Bronchial epithelial cell (primary cell): Measurements from ENCODE around the gene PWWP2B. TPM values are rescaled to one million over a fixed set of nuclear protein-coding genes. Genes with fewer than 3 reads are reported as not detected.
A peak's percentile ranks its signal among the peaks of the same experiment; 100 is the strongest.

Source experiments
- DNase-seq: peaks from one replicate; pipeline ENCODE4 v3.0.0-alpha.2; 2010; ENCODE audit warnings: low read depth
- FAIRE-seq: peaks from 2 replicates; lab custom pipeline; 2011; peaks lifted over from hg19 to GRCh38; lab: Jason Lieb, UNC
- H3K27me3 ChIP-seq: 2 replicates; pipeline ENCODE4 v1.5.1; 2011; ENCODE audit warnings: low read length; ENCODE audit not compliant: control insufficient read depth, insufficient read depth
- H3K36me3 ChIP-seq: 2 replicates; pipeline ENCODE4 v1.5.1; 2011; ENCODE audit warnings: low read length; ENCODE audit not compliant: control insufficient read depth, insufficient read depth
- H3K4me3 ChIP-seq: 2 replicates; pipeline ENCODE4 v1.5.1; 2011; ENCODE audit warnings: mild to moderate bottlenecking, low read depth, low read length, control low read depth
- total RNA-seq: library from RNA; depleted of rRNA; stranded (reverse); fragments of >200 nt; gene quantifications from 2 replicates; pipeline ENCODE4 v1.2.1, GENCODE V29; 2014
- TF ChIP-seq, protein P1 (sequence below): IDR thresholded peaks from 2 replicates; pipeline ENCODE4 v1.5.1; 2011; ENCODE audit warnings: mild to moderate bottlenecking, moderate library complexity, low read length, control low read depth, inconsistent platforms; ENCODE audit not compliant: insufficient read depth, severe bottlenecking

Gene PWWP2B
- total RNA-seq, 1 donor from 2014 or later = 40.0 TPM

DNA sequence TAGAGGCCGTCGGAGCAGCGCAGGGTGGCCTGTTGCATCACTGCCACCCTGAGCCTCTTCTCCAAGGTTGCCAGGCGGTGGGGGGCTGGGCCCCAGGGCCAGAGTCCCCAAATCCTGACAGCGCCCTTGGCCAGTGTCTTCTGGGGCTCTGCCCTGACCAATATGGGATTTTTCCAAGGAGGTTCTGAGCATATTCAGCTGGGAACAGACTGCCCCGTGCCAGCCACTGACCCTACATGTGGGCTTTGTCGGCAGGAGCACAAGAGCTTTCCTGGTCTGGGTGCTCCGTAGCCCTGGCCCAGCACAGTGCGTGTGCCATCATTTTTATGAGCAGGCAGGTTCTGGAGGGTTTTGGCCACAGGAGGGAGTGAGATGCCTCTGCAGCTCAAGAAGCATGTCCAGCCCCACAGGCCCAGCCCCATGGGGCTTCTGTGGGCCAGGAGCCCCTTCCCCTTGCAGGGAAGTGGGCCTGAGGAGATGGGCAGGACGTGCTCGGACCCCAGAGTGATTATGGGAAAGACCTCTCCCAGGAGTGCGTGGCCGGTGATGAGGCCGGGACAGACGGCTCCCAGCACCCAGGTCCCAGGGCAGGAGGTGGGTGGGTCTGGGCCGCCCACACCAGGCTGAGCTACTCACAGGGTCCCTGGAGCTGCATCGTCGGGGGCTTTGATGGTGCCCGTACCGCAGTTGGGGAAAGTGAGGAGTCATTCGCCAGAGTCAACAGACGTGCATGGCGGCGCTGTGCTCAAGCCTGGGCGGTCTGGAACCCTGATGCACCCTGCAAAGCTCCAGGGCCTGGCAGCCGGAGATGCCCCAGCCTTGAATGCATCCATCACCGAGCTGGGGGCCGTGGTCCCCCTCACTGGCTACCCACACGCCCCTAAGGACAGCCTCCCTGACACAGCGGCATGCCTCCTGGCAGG is 66.6 kb downstream of the PWWP2B start:
- FAIRE-seq = no peak
- H3K4me3 ChIP-seq = no peak overlapping the region
- no peaks in the 10 kb centered on the region for H3K27me3 ChIP-seq
- H3K36me3 ChIP-seq = no peaks in the 10 kb centered on the region
- TF ChIP-seq, protein P1, sequence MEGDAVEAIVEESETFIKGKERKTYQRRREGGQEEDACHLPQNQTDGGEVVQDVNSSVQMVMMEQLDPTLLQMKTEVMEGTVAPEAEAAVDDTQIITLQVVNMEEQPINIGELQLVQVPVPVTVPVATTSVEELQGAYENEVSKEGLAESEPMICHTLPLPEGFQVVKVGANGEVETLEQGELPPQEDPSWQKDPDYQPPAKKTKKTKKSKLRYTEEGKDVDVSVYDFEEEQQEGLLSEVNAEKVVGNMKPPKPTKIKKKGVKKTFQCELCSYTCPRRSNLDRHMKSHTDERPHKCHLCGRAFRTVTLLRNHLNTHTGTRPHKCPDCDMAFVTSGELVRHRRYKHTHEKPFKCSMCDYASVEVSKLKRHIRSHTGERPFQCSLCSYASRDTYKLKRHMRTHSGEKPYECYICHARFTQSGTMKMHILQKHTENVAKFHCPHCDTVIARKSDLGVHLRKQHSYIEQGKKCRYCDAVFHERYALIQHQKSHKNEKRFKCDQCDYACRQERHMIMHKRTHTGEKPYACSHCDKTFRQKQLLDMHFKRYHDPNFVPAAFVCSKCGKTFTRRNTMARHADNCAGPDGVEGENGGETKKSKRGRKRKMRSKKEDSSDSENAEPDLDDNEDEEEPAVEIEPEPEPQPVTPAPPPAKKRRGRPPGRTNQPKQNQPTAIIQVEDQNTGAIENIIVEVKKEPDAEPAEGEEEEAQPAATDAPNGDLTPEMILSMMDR = peak; percentile 16
- no peak for DNase-seq

DNA sequence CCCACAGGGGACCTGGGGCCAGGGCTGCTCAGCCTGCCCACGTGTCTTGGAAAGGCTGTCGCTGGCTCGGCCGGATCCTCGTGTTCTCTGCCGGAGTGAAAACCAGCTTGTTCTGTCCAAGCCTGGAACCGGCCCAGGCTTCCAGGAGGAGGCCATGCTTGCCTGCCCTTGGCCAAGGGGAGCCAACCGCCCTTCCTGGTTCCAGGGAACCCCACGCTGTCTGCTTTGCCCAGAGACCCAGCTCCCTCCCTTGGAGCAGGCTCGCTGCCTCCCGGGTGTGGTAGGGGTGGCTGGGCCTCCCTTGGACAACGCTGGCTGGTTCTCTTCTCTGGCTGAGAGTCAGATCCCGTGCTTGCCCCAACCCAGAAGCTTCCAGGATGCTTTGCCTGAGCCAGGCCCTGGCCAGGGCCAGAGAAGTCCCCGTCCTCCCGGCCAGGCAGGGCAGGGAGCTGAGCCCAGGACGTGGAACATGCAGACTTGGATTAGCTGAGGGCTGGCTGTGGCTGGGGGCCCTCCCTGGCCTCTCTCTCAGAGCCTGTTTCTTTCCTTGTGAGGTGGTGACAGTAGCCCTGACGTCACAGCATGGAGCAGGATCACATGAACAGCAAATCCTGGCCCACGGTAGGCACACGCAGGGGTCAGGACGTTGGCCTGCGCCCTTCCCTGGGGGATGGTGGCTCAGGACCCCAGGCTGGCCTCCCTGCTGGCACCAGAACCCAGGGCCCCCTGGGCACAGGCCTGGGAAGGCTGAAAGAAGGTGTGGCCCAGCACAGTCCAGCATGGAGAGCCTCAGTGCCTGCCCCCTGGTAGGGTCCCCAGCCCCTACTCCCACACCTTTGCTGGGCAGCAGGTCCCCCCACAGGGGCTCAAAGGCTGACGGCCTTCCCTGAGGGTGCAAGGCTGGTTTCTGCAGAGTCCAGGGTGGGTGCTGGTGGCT is 67.5 kb downstream of the PWWP2B start:
- no peak for FAIRE-seq

DNA sequence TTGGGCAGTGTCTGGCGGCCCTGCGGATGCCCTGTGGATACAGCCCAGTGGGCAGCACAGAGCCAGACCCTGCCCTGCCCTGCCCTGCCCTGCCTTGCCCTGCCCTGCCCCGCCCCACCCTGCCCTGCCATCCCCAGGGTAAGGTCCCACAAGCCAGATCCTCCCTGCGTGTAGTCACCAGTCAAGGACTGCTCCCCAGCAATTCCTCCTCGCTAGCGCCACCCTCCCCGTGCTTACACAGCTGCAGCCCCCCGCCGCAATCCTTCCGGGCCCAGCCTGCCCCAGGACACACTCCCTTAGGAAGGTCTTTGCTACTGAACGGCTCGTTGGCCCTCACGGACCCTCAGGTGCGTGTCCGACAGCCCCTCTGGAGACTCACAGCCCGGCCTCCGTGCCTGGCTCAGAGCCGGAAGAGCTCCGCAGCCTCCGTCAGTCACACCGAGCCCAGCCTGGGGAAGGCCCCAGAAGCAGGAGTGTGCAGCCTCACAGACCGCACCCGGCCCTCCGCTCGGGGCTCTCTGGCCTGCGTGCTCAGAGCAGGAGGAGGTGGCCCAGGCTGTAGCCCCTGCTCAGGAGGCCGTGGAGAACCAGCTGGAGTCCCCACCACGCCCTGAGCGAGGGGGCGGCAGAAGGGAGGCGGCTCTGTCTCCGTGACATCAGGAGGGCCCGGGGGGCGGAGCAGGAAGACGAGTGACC is 68.3 kb downstream of the PWWP2B start:
- DNase-seq = no peak
- no peak for FAIRE-seq
- TF ChIP-seq, protein P1 = no peak
- Histone ChIP-seq H3K27me3 (no peaks in the 10 kb centered on the region), H3K36me3 (no peaks in the 10 kb centered on the region), H3K4me3 (no peak overlapping the region)

More for the DNA sequence above, 67.5 kb downstream of the PWWP2B start:
- no peak for DNase-seq
- Histone ChIP-seq H3K36me3 (no peaks in the 10 kb centered on the region), H3K27me3 (no peaks in the 10 kb centered on the region), H3K4me3 (no peak overlapping the region)
- TF ChIP-seq, protein P1 = no peak

DNA sequence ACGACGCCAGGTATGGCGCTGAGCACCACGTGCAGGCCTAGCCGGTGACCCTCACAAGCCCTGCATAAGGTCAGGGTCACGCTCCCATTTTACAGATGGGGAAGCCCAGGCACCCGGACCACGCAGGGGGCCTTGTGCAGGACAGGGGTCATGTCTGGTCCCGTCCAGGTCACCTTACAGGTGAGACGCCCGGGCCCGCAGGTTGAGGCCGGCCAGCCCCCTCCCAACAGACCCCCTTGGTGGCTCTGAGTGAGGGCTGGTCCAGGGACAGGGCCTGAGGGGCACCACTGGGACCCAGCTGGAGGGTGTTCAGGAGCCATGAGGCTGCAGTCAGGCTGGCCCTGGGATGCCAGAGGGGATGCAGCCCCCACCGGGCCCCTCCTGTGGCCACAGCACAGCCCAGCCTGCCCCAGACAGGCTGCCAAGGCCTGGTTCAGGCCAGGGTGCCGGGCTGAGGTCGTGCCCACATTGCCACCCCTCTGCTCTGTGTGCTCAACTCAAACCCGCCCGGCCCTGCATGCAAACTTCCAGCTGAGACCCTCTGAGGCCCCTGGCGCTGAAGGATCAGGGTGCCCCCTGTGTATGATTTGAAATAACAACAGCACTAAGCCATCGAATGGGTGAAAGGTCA is 69.0 kb downstream of the PWWP2B start:
- H3K4me3 ChIP-seq = no peak overlapping the region
- no peaks in the 10 kb centered on the region for H3K27me3 ChIP-seq
- DNase-seq = no peak

More for the DNA sequence above, 69.0 kb downstream of the PWWP2B start:
- no peak for FAIRE-seq
- H3K36me3 ChIP-seq = no peaks in the 10 kb centered on the region
- TF ChIP-seq, protein P1 = no peak
